AG09309 (cell line): ENCODE results near the gene GALE.

Source experiments
- DNase-seq: peaks from one replicate; pipeline ENCODE4 v3.0.0-alpha.2; 2010; ENCODE audit warnings: low read depth
- H3K4me3 ChIP-seq: 2 replicates; pipeline ENCODE4 v1.5.1; 2011; ENCODE audit warnings: mild to moderate bottlenecking, low read depth, low read length, moderate library complexity; ENCODE audit not compliant: control insufficient read depth
- CTCF ChIP-seq: IDR thresholded peaks from 2 replicates; pipeline ENCODE4 v1.5.1; 2011; ENCODE audit warnings: mild to moderate bottlenecking, low read depth, low read length, inconsistent platforms; ENCODE audit not compliant: insufficient read depth, control insufficient read depth; ENCODE audit errors: missing control alignments

GALE gene

GRCh38 chr1:23763041-23763577, 37.4 kb downstream of the GALE start:
- TF ChIP-seq CTCF, result no peak
- DNase-seq, result no peak
- H3K4me3 ChIP-seq, result no peak overlapping the region

DNA sequence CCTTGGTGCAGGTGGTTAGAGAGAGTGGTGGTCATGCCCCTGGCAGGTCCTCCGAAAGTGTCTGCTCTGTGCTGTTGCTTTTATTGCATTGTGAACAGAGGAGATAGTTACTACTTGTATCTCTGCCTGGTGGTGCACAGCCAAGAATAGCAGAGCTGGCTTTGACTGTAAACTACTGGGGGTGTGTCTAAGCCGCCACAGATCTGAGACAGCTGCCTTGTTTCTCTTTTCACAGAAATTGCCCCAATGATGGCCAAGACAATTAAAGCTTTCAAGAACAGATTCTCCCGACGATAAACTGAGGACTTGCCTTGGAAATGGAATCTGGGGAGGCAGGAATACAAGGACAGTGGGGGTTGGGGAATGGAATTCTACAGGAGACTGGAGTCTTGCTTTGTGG, 41.3 kb downstream of the GALE start:
- no peak overlapping the region for H3K4me3 ChIP-seq
- DNase-seq, result no peak
- TF ChIP-seq CTCF, result no peak

DNA sequence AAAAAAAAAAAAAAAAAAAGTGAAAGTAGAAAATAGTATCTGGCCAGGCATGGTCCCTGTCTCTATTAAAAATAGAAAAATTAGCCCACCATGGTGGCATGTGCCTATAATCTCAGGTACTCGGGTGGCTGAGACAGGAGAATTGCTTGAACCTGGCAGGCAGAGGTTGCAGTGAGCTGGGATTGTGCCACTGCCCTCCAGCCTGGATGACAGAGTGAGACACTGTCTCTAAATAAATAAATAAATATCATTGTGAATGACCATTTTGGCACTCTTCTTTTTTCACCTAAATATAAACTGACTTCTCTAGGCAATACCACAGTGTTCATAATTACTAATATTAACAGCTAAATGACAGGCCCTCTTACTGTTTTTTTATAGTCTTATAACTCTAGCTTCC, 42.7 kb downstream of the GALE start:
- no peak overlapping the region for H3K4me3 ChIP-seq
- no peak for DNase-seq
- no peak for TF ChIP-seq CTCF

DNA sequence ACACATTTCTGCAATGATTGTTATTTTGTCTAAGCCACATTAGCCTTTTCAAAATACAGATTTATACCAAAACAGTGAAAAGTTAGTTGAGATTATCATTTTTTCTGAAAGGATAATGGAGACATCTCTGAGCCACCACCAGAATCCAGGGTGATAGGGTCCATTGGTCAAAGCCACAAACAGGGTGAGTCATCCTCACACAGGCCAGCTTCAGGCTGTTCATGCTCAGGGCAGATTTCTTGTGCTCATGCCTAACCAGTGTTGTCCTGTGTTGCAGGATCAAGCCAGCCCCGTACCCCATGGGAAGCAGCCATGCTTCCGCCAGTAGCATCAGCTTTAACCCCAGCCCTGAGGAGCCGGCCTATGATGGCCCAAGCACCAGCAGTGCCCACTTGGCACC, 43.9 kb downstream of the GALE start:
- TF ChIP-seq CTCF, result no peak
- no peak for DNase-seq

DNA sequence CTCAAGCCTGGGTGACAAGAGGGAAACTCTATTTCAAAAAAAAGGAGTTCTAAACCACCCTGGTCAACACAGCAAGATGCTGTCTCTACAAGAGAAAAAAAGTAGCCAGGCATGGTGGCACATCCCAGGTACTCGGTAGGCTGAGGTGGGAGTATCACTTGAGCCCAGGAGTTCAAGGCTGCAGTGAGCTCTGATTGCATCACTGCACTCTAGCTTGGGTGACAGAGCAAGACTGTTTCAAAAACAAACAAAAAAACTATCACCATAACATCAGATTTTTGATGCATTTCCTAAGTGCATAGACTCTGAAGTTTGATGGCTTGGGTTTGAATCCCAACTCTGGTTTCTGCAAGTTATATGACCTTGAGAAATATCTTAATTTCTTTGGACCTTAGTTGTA, 47.6 kb downstream of the GALE start:
- TF ChIP-seq CTCF, result no peak
- no peak overlapping the region for H3K4me3 ChIP-seq
- no peak for DNase-seq

More for the DNA sequence above, 43.9 kb downstream of the GALE start:
- H3K4me3 ChIP-seq, result no peak overlapping the region

DNA sequence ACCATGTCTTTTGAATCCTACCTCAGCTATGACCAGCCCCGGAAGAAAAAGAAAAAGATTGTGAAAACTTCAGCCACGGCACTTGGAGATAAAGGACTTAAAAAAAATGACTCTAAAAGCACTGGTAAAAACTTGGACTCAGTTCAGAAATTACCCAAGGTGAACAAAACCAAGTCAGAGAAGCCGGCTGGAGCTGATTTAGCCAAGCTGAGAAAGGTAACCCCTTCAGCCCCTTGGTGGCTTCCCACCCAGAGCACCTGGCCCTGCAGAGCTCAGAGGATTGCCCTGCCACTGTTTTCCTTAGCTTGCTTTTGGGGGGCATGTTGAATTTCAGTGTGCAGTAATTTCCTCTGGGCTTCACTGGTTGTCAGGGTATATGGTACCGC, 48.7 kb downstream of the GALE start:
- no peak overlapping the region for H3K4me3 ChIP-seq
- TF ChIP-seq CTCF, result no peak
- no peak for DNase-seq
